K562 (cell line): ENCODE measurements around the gene GPSM3. TPM values are rescaled to one million over a fixed set of nuclear protein-coding genes. Genes with fewer than 3 reads are reported as not detected.

Experiments used
- ARHGAP35 ChIP-seq: fragments of 450-650 bp; IDR thresholded peaks from 2 replicates; pipeline ENCODE4 v1.6.1; 2018; ENCODE audit not compliant: partially characterized antibody
- BMI1 ChIP-seq: fragments of 150-350 bp; IDR thresholded peaks from 2 replicates; pipeline ENCODE4 v1.6.1; 2014; ENCODE audit warnings: low read length
- CBX2 ChIP-seq: fragments of 200-600 bp; sonication (generic); IDR thresholded peaks from one replicate; pipeline ENCODE4 v1.6.1; 2012; ENCODE audit warnings: mild to moderate bottlenecking, low read length, inconsistent platforms; ENCODE audit not compliant: insufficient read depth, poor library complexity, severe bottlenecking
- CTCF ChIP-seq, 3 experiments: IDR thresholded peaks in 2 of 3; conservative IDR thresholded peaks in 1 of 3; 2 replicates each; pipeline ENCODE4 v1.5.1; 2011 to 2012; ENCODE audit warnings: low read length in 3 of 3, mild to moderate bottlenecking in 3 of 3, control low read depth in 2 of 3, improper control_type of control experiment in 1 of 3, inconsistent platforms in 1 of 3, low read depth in 1 of 3, mixed read lengths in 1 of 3, moderate library complexity in 1 of 3; ENCODE audit not compliant: insufficient read depth in 2 of 3
- ESRRB ChIP-seq: fragments of 250-450 bp; sonication (Bioruptor Pico); IDR thresholded peaks from 2 replicates; pipeline ENCODE4 v1.5.0; 2020; ENCODE audit warnings: mild to moderate bottlenecking, moderate library complexity, borderline replicate concordance
- LARP7 ChIP-seq: fragments of 450-650 bp; IDR thresholded peaks from 2 replicates; pipeline ENCODE4 v1.6.1; 2016
- MNT ChIP-seq, 2 experiments: fragments of 450-650 bp; conservative IDR thresholded peaks; 2 replicates each; pipeline ENCODE4 v1.6.1; 2017; ENCODE audit warnings: mild to moderate bottlenecking in 2 of 2, moderate library complexity in 2 of 2
- NR4A1 ChIP-seq, 2 experiments: fragments of 250-450 bp in 1 of 2; fragments of 450-650 bp in 1 of 2; sonication (Bioruptor Pico) in 1 of 2; IDR thresholded peaks; 2 replicates each; pipeline versions ENCODE4 v1.4.0 to v1.6.1; 2016 to 2020; ENCODE audit warnings: mild to moderate bottlenecking in 2 of 2, missing compliant biosample characterization in 1 of 2, missing genetic modification characterization in 1 of 2, moderate library complexity in 1 of 2
- RCOR1 ChIP-seq, 2 experiments: IDR thresholded peaks; 2 replicates each; pipeline ENCODE4 v1.6.1; 2012; ENCODE audit warnings: low read depth in 2 of 2, low read length in 2 of 2, borderline replicate concordance in 1 of 2, improper control_type of control experiment in 1 of 2
- SLC30A9 ChIP-seq: fragments of 250-450 bp; sonication (Bioruptor Pico); IDR thresholded peaks from 2 replicates; pipeline ENCODE4 v1.8.0; 2022; ENCODE audit warnings: mild to moderate bottlenecking, moderate library complexity
- SREBF1 ChIP-seq: fragments of 150-350 bp; IDR thresholded peaks from 2 replicates; pipeline ENCODE4 v1.6.1; 2014; ENCODE audit warnings: antibody characterized with exemption, low read depth, low read length, borderline replicate concordance
- STAG1 ChIP-seq: sonication (generic); formaldehyde crosslinking; IDR thresholded peaks from 2 replicates; pipeline ENCODE4 v1.5.0; 2020; ENCODE audit warnings: missing genetic modification reagents, borderline replicate concordance
- WHSC1 ChIP-seq: IDR thresholded peaks from one replicate; pipeline ENCODE4 v1.6.1; 2012; ENCODE audit warnings: low read length, control low read depth, inconsistent platforms
- ZNF146 ChIP-seq: IDR thresholded peaks from one replicate; pipeline ENCODE4 v1.6.1; 2018; ENCODE audit warnings: missing compliant biosample characterization; ENCODE audit not compliant: unreplicated experiment
- ZNF174 ChIP-seq: fragments of 250-450 bp; sonication (Bioruptor Pico); IDR thresholded peaks from 2 replicates; pipeline ENCODE4 v1.4.0; 2020; ENCODE audit warnings: mild to moderate bottlenecking
- ZNF512 ChIP-seq: IDR thresholded peaks from 2 replicates; pipeline ENCODE4 v1.6.1; 2016; ENCODE audit warnings: missing genetic modification characterization, missing compliant biosample characterization
- ZNF551 ChIP-seq: fragments of 250-450 bp; sonication (Bioruptor Pico); IDR thresholded peaks from 2 replicates; pipeline ENCODE4 v1.5.0; 2021; ENCODE audit warnings: mild to moderate bottlenecking, moderate library complexity
- polyA plus RNA-seq, 8 experiments: library from polyadenylated mRNA; depleted of rRNA in 4 of 8; stranded (reverse) in 5 of 8; unstranded in 3 of 8; fragments of >200 nt; fragmentation: Nextera tagmentation in 2 of 8; fragmentation: Illumina TruSeq in 1 of 8; extraction: Ambion mirVana in 2 of 8; extraction: Trizol in 1 of 8; gene quantifications; 2 replicates each; pipeline versions ENCODE4 v1.2.1 to v1.2.3, GENCODE V29; 2011 to 2014; ENCODE audit warnings: inconsistent platforms in 1 of 8, missing spikeins in 1 of 8
- total RNA-seq, 7 experiments: library from RNA; depleted of rRNA in 6 of 7; stranded (reverse); fragments of >200 nt in 6 of 7; fragmentation: Illumina TruSeq in 2 of 7; extraction: Trizol in 2 of 7; gene quantifications; 2 replicates each; pipeline versions ENCODE4 v1.2.1 to v1.2.3, GENCODE V29; 2011 to 2021; ENCODE audit warnings: low replicate concordance in 1 of 7
- TF ChIP-seq, protein P1 (sequence below), 2 experiments: fragments of 450-650 bp in 1 of 2; IDR thresholded peaks; 2 replicates each; pipeline ENCODE4 v1.6.1; 2011 to 2017; ENCODE audit warnings: low read depth in 2 of 2, antibody characterized with exemption in 1 of 2, borderline replicate concordance in 1 of 2, low read length in 1 of 2, mild to moderate bottlenecking in 1 of 2, mixed read lengths in 1 of 2; ENCODE audit not compliant: control insufficient read depth in 1 of 2
- TF ChIP-seq, protein P2 (sequence below): fragments of 250-450 bp; sonication (Bioruptor Pico); IDR thresholded peaks from 2 replicates; pipeline ENCODE4 v1.8.0; 2021; ENCODE audit warnings: borderline replicate concordance, mild to moderate bottlenecking, moderate library complexity; ENCODE audit not compliant: poor library complexity, severe bottlenecking

The GPSM3 gene
- total and polyA plus RNA-seq, 9 of the 15 experiments (the other 6 are each of a cell fraction or from before 2014, with no cell fraction given), result 5.3 to 42.6 (median 24.4) TPM

DNA sequence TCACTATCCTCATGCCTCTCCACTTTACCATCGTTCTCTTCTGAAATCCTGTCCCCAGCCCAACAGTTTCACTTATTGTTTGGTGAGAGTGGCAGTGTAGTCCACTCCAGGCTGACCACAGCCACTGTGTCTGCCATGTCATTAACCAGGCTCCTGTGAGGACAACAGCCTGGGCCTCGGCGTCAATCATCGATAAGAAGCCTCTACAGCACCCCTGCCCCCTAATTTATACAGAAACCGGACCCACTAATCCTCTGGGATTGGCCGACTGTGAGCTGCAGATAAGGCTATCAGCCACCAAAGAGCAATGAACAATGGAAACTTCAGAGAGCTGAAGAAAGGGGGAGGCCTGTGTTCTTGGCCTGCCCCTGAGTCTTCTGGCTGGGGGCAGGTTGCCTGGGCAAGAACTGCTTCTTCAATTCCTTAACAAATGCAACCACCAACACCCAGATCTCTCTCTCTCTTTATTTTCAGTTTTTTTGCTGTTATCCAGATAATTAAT lies 24.6 kb downstream of the GPSM3 start (continued):
- TF ChIP-seq MNT (conservative IDR thresholded peaks at IDR 0.05), result peak; percentile 40 to 73; a peak in 3 of 4 replicates
- no peak for TF ChIP-seq CTCF (IDR thresholded peaks at IDR 0.05 in 2 of 3, conservative IDR thresholded peaks at IDR 0.05 in 1 of 3; ENCODE audit: insufficient read depth in 2 of 3, low read depth in 1 of 3, low read length in 3 of 3)
- TF ChIP-seq WHSC1, result no peak
- no peak for TF ChIP-seq ZNF146
- TF ChIP-seq, protein P1, sequence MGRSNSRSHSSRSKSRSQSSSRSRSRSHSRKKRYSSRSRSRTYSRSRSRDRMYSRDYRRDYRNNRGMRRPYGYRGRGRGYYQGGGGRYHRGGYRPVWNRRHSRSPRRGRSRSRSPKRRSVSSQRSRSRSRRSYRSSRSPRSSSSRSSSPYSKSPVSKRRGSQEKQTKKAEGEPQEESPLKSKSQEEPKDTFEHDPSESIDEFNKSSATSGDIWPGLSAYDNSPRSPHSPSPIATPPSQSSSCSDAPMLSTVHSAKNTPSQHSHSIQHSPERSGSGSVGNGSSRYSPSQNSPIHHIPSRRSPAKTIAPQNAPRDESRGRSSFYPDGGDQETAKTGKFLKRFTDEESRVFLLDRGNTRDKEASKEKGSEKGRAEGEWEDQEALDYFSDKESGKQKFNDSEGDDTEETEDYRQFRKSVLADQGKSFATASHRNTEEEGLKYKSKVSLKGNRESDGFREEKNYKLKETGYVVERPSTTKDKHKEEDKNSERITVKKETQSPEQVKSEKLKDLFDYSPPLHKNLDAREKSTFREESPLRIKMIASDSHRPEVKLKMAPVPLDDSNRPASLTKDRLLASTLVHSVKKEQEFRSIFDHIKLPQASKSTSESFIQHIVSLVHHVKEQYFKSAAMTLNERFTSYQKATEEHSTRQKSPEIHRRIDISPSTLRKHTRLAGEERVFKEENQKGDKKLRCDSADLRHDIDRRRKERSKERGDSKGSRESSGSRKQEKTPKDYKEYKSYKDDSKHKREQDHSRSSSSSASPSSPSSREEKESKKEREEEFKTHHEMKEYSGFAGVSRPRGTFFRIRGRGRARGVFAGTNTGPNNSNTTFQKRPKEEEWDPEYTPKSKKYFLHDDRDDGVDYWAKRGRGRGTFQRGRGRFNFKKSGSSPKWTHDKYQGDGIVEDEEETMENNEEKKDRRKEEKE (IDR thresholded peaks at IDR 0.05; ENCODE audit: borderline replicate concordance in 1 of 2, control insufficient read depth in 1 of 2, low read depth in 2 of 2, low read length in 1 of 2), result no peak
- TF ChIP-seq, protein P2, sequence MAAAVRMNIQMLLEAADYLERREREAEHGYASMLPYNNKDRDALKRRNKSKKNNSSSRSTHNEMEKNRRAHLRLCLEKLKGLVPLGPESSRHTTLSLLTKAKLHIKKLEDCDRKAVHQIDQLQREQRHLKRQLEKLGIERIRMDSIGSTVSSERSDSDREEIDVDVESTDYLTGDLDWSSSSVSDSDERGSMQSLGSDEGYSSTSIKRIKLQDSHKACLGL (CRISPR knock-in tag), result no peak
- no peak for TF ChIP-seq SLC30A9 (CRISPR knock-in tag)
- no peak for TF ChIP-seq NR4A1 (CRISPR knock-in tag; IDR thresholded peaks at IDR 0.05)
- TF ChIP-seq NR4A1 (tag; IDR thresholded peaks at IDR 0.05), result peak; percentile 87
- peak; percentile 76 to 95; a peak in 3 of 4 replicates for TF ChIP-seq RCOR1 (IDR thresholded peaks at IDR 0.05; ENCODE audit: borderline replicate concordance in 1 of 2, low read depth in 2 of 2, low read length in 2 of 2)
- no peak for TF ChIP-seq ZNF174 (CRISPR knock-in tag)
- no peak for TF ChIP-seq CBX2
- no peak for TF ChIP-seq SREBF1
- no peak for TF ChIP-seq ARHGAP35
- TF ChIP-seq STAG1 (CRISPR knock-in tag), result no peak
- no peak for TF ChIP-seq ZNF551
- no peak for TF ChIP-seq ESRRB
- no peak for TF ChIP-seq BMI1
- TF ChIP-seq LARP7, result no peak
- no peak for TF ChIP-seq ZNF512
